MM.1S (cell line): ENCODE data around the gene ACTBL2.

ENCODE experiments used
- EZH2 ChIP-seq: fragments of 300-600 bp; sonication (generic); optimal IDR thresholded peaks from 2 replicates; pipeline ENCODE3; 2017; ENCODE audit warnings: low read depth, mild to moderate bottlenecking, antibody characterized with exemption, low read length, mixed read lengths
- TF ChIP-seq, protein P1 (sequence below): fragments of 300-600 bp; sonication (generic); IDR thresholded peaks from 2 replicates; pipeline ENCODE4 v1.5.1; 2016; ENCODE audit warnings: antibody characterized with exemption, low read length, mixed read lengths

GRCh38 chr5:57454896-57455295 is 27.7 kb downstream of the ACTBL2 start:
- TF ChIP-seq, protein P1, sequence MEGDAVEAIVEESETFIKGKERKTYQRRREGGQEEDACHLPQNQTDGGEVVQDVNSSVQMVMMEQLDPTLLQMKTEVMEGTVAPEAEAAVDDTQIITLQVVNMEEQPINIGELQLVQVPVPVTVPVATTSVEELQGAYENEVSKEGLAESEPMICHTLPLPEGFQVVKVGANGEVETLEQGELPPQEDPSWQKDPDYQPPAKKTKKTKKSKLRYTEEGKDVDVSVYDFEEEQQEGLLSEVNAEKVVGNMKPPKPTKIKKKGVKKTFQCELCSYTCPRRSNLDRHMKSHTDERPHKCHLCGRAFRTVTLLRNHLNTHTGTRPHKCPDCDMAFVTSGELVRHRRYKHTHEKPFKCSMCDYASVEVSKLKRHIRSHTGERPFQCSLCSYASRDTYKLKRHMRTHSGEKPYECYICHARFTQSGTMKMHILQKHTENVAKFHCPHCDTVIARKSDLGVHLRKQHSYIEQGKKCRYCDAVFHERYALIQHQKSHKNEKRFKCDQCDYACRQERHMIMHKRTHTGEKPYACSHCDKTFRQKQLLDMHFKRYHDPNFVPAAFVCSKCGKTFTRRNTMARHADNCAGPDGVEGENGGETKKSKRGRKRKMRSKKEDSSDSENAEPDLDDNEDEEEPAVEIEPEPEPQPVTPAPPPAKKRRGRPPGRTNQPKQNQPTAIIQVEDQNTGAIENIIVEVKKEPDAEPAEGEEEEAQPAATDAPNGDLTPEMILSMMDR = no peak
- TF ChIP-seq EZH2 = no peak
